ENCODE results near the gene GRB7. TPM values are rescaled to one million over a fixed set of nuclear protein-coding genes. Genes with fewer than 3 reads are reported as not detected.
A peak's percentile ranks its signal among the peaks of the same experiment; 100 is the strongest.

Gene GRB7
- polyA plus RNA-seq, 2 of the 4 experiments (the other 2 are of a cell fraction) = 5.9 to 10.1 TPM

DNA sequence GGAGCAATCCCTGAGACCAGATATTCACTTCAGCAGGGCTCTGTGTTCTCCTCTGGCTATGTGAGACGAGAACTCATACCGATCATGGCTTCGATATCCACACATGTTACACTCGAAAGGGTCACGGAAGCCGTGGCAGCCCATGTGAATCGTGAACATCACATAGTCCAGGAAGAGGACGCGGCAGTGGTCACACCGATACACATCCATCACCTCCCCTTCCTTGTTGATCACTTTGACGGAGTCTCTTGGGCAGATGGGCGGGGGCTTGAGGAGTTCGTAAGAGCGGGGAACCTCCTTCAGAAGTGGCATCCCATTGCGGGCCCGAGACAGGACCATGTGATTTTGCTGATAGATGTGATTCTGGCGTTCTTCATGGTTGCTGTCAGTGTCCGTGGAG is 28.0 kb downstream of the GRB7 start:
- CTCF ChIA-PET = interaction anchor here (4.1 to 4.4 kb wide), 2 partner anchors 12 to 143 kb away, joined by 26 to 33 read pairs; no protein-coding TSS in a partner anchor
- no peak for FAIRE-seq

DNA sequence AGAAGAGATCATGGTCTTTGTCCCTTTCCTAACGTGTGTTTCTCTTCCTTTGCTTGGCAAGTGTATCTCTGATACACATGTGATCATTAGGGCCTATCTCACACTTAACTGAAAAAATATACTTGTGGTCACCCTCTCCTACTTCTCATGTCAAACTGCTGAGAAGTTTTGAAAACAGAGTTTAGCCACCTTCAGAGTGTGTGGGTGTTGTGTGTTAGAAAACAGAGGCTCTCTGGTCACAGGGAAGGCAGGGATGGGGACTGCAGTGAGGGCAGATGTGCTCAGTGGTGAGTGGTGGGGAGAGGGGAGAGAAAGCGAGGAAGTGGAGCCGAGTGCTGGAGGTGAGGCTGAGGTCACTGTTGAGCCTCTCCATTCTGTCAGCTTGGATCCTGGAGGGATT is 29.4 kb downstream of the GRB7 start:
- ChIA-PET POLR2A (no interaction called here), CTCF (interaction anchor here (1.1 kb wide), 2 partner anchors 12 to 13 kb away, joined by 3 to 4 read pairs; no protein-coding TSS in a partner anchor)
- no peak overlapping the region for H3K4me3 ChIP-seq
- ATAC-seq = no peak
- H3K27ac ChIP-seq = no peak overlapping the region
- no peak overlapping the region for H3K4me2 ChIP-seq
- peaks cover 23% of the 10 kb centered on the region for H3K9me3 ChIP-seq
- WGBS (ENCODE audit: missing lambda C conversion rate) = 26% methylated on average over 3 of the region's 3 CpGs
- no peak for FAIRE-seq
- TF ChIP-seq BHLHE40 (IDR thresholded peaks at IDR 0.05; ENCODE audit: low read depth, low read length) = no peak
- DNase-seq (ENCODE audit: low read depth in 1 of 2, low spot score in 1 of 2) = no peak
- no peaks in the 10 kb centered on the region for H3K4me1 ChIP-seq

More for the DNA sequence above, 28.0 kb downstream of the GRB7 start:
- Histone ChIP-seq H3K27ac (no peak overlapping the region), H3K4me2 (no peak overlapping the region), H3K4me1 (no peaks in the 10 kb centered on the region), H3K9me3 (peaks cover 23% of the 10 kb centered on the region), H3K4me3 (no peak overlapping the region)
- POLR2A ChIA-PET = no interaction called here
- WGBS (ENCODE audit: missing lambda C conversion rate) = 64% methylated on average over 18 of the region's 18 CpGs
- DNase-seq (ENCODE audit: low read depth in 1 of 2, low spot score in 1 of 2) = no peak
- ATAC-seq = no peak
- TF ChIP-seq, protein P1, sequence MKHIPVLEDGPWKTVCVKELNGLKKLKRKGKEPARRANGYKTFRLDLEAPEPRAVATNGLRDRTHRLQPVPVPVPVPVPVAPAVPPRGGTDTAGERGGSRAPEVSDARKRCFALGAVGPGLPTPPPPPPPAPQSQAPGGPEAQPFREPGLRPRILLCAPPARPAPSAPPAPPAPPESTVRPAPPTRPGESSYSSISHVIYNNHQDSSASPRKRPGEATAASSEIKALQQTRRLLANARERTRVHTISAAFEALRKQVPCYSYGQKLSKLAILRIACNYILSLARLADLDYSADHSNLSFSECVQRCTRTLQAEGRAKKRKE (CRISPR knock-in tag; IDR thresholded peaks at IDR 0.05; ENCODE audit: low read depth) = no peak
- TF ChIP-seq MAFK (IDR thresholded peaks at IDR 0.05; ENCODE audit: partially characterized antibody) = peak; percentile 10

DNA sequence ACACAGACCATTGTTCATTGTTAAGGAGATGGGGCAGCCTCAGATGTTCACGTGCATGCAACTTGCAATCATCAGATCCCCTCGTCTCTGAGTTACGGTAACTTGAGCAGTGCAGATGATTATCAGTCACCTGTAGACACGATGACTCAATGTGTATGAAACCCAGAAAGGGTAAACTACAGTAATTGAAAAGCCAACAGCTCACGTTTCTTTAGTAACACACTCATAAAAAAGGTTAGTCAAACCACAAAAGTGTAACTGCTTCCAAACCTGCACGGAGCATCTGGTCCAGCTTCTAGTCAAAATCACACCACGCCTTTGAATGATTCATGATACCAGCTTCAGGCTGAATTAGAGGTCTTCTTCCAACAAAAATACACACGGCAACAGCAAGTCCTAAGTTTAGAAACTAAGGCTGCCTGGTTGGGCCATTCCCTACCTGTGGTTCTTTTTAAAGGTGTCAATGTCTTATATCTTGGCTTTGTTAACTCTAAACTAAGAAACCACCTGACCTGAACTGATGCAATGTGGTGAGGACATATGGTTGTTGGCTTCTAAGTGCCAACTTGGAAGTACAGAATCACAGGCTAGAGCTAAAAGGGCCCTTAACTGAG is 32.3 kb downstream of the GRB7 start:
- ChIA-PET CTCF (interaction anchor here (1.0 to 1.6 kb wide), 3 partner anchors 8 to 16 kb away, joined by 3 to 4 read pairs (median 4); no protein-coding TSS in a partner anchor), POLR2A (no interaction called here)
- no peak for ATAC-seq
- 27% methylated on average over 8 of the region's 8 CpGs for WGBS (ENCODE audit: missing lambda C conversion rate)
- H3K4me3 ChIP-seq = no peak overlapping the region
- H3K4me1 ChIP-seq = no peaks in the 10 kb centered on the region
- no peak for DNase-seq (ENCODE audit: low read depth in 1 of 2, low spot score in 1 of 2)
- no peak for TF ChIP-seq NPAS2 (CRISPR knock-in tag; IDR thresholded peaks at IDR 0.05; ENCODE audit: borderline replicate concordance)
- no peak for TF ChIP-seq MAZ (IDR thresholded peaks at IDR 0.05; ENCODE audit: borderline replicate concordance, low read depth, low read length)
- TF ChIP-seq, protein P2, sequence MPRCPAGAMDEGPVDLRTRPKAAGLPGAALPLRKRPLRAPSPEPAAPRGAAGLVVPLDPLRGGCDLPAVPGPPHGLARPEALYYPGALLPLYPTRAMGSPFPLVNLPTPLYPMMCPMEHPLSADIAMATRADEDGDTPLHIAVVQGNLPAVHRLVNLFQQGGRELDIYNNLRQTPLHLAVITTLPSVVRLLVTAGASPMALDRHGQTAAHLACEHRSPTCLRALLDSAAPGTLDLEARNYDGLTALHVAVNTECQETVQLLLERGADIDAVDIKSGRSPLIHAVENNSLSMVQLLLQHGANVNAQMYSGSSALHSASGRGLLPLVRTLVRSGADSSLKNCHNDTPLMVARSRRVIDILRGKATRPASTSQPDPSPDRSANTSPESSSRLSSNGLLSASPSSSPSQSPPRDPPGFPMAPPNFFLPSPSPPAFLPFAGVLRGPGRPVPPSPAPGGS (IDR thresholded peaks at IDR 0.05) = no peak
- no peak for TF ChIP-seq JUNB (IDR thresholded peaks at IDR 0.05)
- no peak for TF ChIP-seq MYC (IDR thresholded peaks at IDR 0.05; ENCODE audit: borderline replicate concordance, low read length)
- TF ChIP-seq EHMT2 (IDR thresholded peaks at IDR 0.05; ENCODE audit: low read depth) = no peak
- TF ChIP-seq POLR2AphosphoS2 (conservative IDR thresholded peaks at IDR 0.05; ENCODE audit: low read length) = no peak
- TF ChIP-seq MAFK (IDR thresholded peaks at IDR 0.05; ENCODE audit: partially characterized antibody) = no peak
- TF ChIP-seq GATA3 (IDR thresholded peaks at IDR 0.05; ENCODE audit: borderline replicate concordance) = no peak
- no peak for TF ChIP-seq NR3C1 (IDR thresholded peaks at IDR 0.05)
- TF ChIP-seq RFX5 (IDR thresholded peaks at IDR 0.05) = no peak
- no peak for TF ChIP-seq JUN (IDR thresholded peaks at IDR 0.05)
- no peak for TF ChIP-seq PHF8 (IDR thresholded peaks at IDR 0.05; ENCODE audit: borderline replicate concordance, low read depth)
- no peak for TF ChIP-seq CHD2 (IDR thresholded peaks at IDR 0.05; ENCODE audit: low read length, partially characterized antibody)
- H3K4me2 ChIP-seq = no peak overlapping the region
- no peak overlapping the region for H3K27ac ChIP-seq
- H3K9me3 ChIP-seq = peaks cover 22% of the 10 kb centered on the region
- FAIRE-seq = no peak

DNA sequence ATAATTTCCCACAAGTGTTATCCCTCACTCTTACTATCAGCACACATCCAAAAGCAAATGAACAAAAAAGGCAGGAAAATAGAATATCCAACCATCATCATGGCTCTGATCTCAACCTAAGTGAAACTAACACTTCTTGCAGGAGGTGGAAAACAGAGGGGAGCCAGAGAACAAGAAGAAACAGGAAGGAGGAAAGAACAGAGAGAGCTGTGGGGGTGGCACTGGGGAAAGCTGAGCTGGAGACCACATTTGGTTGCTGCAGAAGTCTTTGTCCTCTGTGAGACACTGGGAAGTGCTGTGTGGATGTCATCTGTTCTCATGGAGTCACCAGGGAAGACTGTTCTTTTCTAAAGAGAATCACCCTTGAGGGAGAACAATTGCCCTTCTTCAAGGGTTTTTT is 34.7 kb downstream of the GRB7 start:
- ChIA-PET POLR2A (no interaction called here), CTCF (interaction anchor here (0.6 to 1.4 kb wide), 2 partner anchors 11 to 33 kb away, joined by 3 to 4 read pairs; no protein-coding TSS in a partner anchor)
- Histone ChIP-seq H3K4me2 (no peak overlapping the region), H3K27ac (no peak overlapping the region), H3K4me1 (no peaks in the 10 kb centered on the region), H3K9me3 (no peaks in the 10 kb centered on the region), H3K4me3 (no peak overlapping the region)
- no peak for DNase-seq (ENCODE audit: low read depth in 1 of 2, low spot score in 1 of 2)
- ATAC-seq = no peak
- no peak for FAIRE-seq
- TF ChIP-seq NR3C1 (IDR thresholded peaks at IDR 0.05) = no peak
- no peak for TF ChIP-seq ZSCAN20 (CRISPR knock-in tag; IDR thresholded peaks at IDR 0.05)
- no peak for TF ChIP-seq KDM5A (IDR thresholded peaks at IDR 0.05)
- TF ChIP-seq, protein P3, sequence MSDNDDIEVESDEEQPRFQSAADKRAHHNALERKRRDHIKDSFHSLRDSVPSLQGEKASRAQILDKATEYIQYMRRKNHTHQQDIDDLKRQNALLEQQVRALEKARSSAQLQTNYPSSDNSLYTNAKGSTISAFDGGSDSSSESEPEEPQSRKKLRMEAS (IDR thresholded peaks at IDR 0.05) = no peak
- TF ChIP-seq, protein P4, sequence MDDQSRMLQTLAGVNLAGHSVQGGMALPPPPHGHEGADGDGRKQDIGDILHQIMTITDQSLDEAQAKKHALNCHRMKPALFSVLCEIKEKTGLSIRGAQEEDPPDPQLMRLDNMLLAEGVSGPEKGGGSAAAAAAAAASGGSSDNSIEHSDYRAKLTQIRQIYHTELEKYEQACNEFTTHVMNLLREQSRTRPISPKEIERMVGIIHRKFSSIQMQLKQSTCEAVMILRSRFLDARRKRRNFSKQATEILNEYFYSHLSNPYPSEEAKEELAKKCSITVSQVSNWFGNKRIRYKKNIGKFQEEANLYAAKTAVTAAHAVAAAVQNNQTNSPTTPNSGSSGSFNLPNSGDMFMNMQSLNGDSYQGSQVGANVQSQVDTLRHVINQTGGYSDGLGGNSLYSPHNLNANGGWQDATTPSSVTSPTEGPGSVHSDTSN (IDR thresholded peaks at IDR 0.05) = no peak
- TF ChIP-seq, protein P5, sequence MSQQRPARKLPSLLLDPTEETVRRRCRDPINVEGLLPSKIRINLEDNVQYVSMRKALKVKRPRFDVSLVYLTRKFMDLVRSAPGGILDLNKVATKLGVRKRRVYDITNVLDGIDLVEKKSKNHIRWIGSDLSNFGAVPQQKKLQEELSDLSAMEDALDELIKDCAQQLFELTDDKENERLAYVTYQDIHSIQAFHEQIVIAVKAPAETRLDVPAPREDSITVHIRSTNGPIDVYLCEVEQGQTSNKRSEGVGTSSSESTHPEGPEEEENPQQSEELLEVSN (IDR thresholded peaks at IDR 0.05; ENCODE audit: borderline replicate concordance, low read depth) = no peak
- TF ChIP-seq RCOR1 (IDR thresholded peaks at IDR 0.05; ENCODE audit: low read depth, low read length) = no peak
- TF ChIP-seq, protein P6, sequence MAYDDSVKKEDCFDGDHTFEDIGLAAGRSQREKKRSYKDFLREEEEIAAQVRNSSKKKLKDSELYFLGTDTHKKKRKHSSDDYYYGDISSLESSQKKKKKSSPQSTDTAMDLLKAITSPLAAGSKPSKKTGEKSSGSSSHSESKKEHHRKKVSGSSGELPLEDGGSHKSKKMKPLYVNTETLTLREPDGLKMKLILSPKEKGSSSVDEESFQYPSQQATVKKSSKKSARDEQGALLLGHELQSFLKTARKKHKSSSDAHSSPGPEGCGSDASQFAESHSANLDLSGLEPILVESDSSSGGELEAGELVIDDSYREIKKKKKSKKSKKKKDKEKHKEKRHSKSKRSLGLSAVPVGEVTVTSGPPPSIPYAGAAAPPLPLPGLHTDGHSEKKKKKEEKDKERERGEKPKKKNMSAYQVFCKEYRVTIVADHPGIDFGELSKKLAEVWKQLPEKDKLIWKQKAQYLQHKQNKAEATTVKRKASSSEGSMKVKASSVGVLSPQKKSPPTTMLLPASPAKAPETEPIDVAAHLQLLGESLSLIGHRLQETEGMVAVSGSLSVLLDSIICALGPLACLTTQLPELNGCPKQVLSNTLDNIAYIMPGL (CRISPR knock-in tag; IDR thresholded peaks at IDR 0.05; ENCODE audit: borderline replicate concordance) = no peak
- TF ChIP-seq, protein P2 (IDR thresholded peaks at IDR 0.05) = no peak
- TF ChIP-seq RFX5 (IDR thresholded peaks at IDR 0.05) = no peak

Measured in A549 (cell line).